UCSD-AML1 (cell line): ENCODE measurements around the gene TAS2R41.
"Not testable (repeated sequence)": the region's sequence is repeated elsewhere in the genome, so short reads cannot be mapped to it uniquely, and the experiment has no call there.

Experiments
- DNase-seq: peaks from one replicate; lab custom pipeline; 2025; ENCODE audit not compliant: unreplicated experiment; lab: John Stamatoyannopoulos, UW

TAS2R41 gene

DNA sequence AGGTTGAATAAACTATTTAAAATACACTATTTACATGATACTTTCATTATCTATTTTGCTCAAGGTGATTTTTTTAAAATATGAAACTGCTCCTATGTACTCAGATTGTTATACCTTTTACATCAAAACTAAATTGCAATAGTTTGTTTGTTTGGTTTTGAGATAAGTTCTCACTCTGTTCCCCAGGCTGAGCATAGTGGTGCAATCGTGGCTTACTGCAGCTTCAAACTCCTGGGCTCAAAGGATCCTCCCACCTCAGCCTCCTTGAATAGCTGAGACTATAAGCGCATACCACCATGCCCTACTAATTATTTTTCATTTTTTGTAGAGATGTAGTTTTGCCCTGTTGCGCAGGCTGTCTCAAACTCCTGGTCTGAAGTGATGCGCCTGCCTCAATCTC, 21.7 kb upstream of the TAS2R41 start:
- no peak for DNase-seq

DNA sequence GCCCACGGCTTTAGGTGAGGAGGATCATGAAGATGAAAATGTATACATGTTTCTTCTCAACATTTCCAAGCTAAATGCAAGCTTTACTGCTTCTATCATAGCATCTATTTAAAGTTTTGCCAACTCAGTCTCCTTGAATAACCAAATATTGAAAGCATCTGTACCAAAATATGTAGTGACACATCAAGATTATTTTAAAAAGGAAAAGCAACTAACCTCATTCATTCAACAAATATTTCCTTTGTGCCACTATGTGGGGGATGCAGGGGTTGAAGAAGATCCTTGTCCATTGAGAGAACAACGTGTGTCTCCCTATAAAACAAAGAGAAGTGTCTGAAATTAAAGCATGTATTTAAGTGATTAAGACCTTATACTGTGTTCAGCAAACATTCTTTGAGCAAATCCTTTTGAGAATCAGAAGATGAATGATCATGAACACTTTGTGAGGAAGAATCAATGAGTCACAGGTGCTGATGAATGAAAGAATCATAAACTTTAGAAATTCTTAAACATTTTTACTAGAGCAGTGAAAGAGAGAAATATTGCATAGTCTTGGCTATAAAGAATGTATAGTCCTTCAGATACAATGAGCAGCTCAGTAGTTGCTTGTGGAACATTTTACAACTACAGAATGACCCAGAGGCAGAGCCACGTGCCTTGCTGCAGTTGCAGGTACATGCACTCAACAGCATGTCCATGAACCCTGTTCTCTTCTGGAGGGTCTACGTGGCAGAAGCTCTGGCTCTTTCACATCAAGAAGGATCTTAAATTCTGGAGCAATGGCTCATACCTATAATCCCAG, 20.5 kb upstream of the TAS2R41 start:
- DNase-seq: no peak

DNA sequence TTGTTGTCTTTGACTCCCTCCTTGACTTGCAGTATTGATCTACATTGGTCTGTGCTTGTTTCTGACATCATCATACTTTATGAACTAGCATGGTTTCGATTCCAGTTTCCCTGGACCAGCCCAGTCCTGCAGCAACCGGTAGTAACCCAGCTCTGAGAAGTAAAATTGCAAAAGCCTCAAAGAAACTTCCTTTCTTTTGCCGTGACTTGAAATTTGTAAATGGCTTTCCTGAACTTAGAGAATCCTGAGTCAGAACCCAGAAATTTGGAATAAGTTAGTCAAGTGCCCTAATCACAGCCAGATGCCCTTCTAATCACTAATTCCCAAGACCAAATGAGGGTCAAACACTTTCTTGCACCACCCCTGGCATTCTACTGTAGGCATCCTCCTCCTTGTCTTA, 19.4 kb upstream of the TAS2R41 start:
- DNase-seq: no peak

DNA sequence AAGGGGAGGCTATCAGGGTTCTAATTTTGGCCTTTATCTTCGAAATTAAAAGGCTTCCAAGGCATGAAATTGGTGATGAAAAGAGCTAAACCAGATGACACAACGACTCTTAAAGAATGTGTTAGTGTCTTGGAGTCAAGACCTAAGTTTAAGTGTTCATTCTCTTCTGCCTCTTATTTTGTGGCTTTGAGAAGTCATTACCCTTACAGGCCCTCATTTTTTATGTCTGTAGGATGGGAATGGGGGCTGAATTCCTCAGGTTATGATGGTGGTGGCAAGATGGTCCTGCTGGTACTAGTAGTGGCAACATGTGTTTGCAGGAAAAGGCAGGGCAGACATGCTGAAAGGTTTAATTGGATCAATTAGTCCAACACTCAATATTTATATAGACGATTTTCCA, 19.0 kb upstream of the TAS2R41 start:
- no peak for DNase-seq

DNA sequence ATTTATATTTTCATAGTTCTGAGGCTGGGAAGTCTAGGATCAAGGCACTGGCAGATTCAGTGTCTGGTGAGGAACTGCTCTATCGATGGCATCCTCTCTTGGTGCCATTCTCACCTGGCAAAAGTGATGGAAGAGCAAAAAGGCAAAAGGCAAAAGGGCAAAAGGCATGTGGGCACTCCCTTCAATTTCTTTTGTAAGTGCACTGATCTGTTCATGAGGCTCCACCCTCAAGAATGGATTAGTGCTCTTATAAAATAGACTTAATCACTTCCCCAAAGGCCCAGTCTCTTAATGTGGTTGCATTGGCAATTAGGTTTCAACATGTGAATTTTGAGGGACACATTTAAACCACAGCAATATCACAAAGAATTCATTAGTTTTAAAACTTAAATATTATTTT, 18.3 kb upstream of the TAS2R41 start:
- DNase-seq: no peak

DNA sequence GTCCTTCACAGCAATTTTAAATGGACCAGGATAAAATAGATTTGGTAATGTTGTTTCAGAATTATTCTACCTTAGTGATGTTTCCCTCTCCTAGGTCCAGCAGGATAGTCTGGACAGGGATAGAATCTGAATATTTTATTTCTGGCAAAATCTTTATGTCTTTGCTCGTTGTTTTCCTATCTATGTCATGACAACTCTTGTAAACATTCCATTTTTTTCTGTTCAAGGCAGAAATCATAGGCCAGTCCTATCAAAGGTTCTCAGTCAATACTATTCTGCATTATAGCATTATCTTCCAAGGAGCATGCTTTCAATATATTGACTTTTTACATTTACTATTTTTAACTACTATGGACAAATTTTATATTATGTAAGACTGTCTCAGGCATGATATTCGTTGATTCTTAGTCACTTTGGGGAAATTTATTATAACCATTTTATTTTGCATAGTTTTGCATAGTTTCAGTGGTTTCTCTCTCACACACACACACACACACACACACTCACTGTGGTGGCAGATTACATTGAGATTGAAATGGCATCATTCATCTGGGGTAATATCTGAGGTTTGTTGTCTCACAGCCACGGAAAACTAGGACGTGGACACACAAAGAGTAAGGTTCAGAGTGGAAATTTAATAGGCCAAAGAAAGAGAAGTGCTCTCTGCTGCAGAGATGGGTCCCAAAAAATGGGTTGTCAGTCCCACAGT, 17.2 kb upstream of the TAS2R41 start:
- DNase-seq: no peak

DNA sequence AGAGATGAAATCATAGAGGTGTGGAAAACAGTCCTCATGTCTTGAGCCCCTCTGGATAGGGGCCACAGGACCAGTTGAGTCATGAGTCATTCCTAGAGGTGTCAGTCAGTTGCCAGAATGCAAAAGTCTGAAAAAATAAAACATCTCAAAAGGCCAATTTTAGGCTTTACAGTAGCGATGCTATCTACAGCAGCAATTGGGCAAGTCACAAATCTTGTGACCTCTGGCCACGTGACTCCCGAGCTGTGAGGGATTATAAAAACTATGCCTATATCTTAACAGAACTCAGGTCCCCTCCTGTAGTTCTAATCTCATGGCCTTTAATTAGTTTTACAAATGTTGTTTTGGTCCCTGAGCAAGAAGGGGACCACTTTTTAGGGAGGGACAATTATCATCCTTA, 15.6 kb upstream of the TAS2R41 start:
- no peak for DNase-seq

DNA sequence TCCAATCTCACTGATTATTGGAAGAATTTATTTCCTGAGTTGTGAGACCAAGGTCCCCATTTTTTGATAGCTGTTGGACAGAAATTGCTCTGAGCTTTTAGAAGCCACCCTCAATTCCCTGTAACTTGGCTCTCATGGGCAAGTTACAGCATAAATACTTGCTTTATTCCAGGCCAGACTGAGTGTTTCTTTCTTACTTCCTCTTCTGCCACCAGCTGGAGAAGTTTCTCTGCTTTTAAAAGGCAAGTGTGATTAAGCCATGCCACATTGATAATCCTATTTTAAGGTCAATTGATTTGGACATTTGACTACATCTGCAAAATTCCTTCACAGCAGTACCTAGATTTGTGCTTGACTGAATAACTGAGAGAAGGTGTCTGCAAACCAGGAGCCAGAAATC, 14.1 kb upstream of the TAS2R41 start:
- DNase-seq: no peak

DNA sequence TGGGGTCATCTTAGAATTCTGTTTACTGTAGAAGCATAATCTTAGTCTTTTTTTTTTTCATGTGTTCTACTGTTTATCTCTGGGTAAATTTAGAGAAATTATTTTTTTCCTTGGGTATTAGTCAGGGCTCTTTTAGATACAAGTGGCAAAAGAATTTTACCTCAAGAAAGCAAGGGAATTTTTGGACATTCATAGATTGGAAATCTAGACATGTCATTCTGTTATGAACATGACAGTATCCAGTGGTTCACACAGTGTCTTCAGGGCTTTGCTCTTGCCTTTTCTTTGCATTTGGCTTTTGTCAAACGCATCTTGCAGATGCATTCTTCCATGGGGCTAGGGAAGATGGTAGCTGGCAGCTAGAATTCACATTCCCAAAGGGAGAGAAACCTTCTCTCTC, 13.7 kb upstream of the TAS2R41 start:
- DNase-seq: no peak

DNA sequence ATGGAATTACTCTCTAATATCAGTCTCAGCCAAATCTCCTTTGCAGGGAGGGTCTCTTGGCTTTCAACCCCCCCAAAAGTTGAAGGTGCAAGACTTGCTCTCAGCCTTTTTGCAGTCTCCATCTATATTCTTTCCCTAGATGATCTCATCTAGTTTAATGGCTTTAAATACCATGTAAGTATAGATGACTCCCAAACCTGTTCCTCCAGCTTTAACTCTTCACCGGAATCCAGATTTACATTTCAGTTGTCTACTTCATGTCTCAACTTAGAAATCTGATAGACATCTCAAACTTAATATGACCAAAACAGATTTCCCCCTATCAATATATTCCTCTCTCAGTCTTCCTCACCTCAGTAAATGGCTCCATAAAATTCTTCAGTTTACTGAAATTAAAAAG, 9.9 kb upstream of the TAS2R41 start:
- no peak for DNase-seq

DNA sequence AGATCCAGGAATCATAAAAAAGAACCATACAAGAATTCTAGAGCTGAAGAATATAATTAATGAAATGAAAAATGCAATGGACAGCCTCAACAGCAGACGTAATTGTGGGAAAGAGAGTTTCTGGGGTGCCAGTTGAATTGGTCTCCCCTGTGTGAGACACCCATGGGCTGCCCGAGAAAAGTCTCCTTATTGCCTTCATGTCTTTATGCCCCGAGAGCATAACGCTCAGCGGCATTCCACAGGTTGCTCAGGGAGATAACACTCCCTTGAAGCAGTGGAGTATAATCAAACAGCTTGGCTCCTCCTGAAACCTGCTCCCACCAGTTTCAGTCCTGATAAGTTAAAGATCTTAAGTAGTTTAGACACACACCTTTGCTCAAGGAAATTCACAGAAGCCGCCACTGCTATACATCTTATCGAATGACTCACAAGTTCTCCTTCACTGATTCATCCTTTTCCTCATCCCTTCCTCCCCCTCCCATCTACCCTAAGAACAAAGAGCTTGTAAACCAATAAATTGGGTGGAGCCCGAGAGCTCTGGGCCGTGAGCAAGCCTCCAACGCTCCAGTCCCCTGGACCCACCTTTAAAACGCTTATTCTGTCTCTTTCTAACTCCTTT, 5.5 kb upstream of the TAS2R41 start:
- not testable (repeated sequence) for DNase-seq

DNA sequence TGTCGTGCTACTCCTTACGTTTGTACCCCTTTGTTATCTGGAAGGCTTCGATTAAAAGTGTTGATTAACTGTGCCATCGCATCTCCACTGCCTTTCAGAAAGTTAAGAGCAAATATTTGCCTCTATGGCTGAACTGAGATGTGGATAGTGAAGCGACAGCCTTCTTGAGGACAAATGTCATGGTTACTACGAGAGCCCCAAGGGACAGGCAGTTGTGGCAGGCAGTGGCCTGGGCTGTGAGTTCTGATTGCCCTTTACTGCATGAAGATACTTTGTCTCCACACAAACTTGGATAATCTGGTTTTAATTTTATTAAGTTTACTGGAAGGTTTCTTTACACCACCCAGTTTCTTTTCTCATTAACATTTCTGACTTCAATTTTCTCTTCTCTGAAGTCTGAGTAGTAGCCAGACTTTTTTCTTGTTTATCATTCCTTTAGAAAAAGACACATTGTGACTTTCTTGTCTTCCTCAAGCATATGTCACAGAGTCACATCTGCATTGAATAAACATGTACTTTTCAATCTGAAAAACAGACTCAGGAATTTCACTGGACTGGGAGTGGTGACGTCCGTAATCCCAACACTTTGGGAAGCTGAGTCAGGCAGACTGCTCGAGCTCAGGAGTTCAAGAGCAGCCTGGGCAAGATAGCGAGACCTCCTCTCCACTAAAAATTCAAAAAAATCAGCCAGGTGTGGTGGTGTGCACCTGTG, 1.5 kb downstream of the TAS2R41 start:
- no peak for DNase-seq

DNA sequence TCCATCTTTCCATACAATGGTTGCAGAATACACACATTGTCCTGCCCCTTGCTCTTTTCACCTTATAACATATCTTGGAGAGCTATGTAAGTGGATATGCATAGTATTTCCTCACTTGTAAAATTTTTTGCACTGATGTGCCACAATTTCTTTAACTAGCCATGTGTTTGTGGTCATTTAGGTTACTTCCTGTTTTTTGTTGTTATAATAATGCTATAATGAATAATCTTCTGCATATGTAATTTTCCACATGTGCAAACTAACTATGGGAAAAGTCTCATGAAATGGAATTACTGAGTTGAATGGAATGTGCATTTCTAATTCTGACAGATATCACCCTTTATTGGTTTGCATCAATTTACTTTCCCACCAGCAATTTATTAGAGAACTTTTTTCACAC, 2.8 kb downstream of the TAS2R41 start:
- no peak for DNase-seq

DNA sequence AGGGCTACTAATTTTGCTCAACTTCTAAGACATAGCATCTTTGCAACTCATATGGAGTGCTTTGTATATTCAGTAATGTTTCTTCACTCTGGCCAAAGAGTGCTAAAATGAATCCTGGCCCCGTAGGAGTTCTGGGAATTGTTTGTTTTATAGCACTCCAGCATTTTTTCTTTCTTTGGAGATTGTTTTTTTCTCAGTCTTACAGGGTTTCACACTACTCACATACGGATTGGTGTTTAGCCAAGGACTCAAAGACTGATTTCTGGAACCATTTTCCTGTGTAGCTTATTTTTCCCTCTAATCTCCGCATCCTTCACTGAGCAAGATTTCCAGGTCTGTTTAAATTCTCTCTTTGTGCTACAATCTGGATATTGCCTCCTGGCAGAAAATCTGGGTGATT, 6.4 kb downstream of the TAS2R41 start:
- DNase-seq: no peak

DNA sequence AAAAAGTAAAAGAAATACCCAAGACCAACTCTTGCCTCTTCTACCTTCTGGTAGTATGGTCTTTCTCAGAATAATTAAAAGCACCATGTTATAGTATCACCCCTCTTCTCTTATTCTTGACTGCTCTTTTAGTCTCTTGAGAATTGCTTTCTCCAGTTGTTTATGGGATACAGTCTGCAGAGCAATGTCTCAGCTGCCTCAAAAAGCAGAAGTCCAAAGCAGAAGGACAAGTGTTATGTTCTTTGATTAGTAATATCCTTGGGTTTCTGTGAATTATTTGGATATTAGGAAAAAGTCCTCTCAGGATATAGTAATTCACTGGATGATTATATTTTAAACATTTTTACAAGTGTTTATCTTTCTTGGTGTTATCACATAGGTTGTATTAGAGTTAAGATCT, 7.4 kb downstream of the TAS2R41 start:
- no peak for DNase-seq

DNA sequence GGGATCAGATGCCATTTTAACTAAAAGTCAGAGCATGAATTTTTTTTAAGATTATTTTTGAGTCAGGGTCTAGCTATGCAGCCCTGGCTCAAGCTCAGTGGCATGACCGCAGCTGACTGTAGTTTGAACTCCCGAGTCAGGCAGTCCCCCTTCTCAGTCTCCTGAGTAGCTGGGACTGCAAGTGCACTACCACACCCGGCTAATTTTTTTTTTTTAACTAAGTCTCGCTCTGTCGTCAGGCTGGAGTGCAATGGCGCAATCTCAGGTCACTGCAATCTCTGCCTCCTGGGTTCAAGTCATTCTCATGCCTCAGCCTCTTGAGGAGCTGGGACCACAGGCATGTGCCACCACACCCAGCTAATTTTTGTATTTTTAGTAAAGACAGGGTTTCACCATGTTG, 7.8 kb downstream of the TAS2R41 start:
- no peak for DNase-seq

DNA sequence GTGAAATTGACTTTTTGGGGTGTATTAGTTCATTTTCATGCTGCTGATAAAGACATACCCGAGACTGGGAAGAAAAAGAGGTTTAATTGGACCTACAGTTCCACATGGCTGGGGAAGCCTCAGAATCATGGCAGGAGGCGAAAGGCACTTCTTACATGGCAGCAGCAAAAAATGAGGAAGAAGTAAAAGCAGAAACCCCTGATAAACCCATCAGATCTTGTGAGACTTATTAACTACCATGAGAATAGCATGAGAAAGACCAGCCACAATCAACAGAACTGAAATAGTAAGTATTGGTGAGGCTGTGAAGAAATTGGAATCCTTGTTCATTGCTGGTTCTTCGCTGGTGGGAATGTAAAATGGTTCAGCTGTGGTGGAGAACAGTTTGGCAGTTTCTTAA, 8.6 kb downstream of the TAS2R41 start:
- DNase-seq: not testable (repeated sequence)

DNA sequence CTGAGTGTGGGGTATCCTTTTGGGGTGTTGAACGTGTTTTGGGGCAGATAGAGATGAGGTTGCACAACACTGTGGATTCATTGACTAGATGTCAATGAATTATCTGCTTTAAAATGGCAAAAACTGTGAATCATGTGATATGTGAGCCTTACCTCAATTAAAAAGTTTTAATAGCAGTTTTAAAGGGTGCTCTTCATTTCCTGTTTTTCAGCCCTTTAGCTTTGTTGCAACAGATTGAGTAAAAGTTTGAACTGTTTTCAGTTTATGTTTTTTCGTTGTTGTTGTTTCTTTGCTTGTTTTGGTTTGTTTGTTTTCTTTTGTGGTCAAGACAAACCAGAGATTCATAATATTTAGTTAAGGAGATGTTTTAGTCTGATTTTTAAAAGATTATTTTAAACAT, 9.4 kb downstream of the TAS2R41 start:
- no peak for DNase-seq

DNA sequence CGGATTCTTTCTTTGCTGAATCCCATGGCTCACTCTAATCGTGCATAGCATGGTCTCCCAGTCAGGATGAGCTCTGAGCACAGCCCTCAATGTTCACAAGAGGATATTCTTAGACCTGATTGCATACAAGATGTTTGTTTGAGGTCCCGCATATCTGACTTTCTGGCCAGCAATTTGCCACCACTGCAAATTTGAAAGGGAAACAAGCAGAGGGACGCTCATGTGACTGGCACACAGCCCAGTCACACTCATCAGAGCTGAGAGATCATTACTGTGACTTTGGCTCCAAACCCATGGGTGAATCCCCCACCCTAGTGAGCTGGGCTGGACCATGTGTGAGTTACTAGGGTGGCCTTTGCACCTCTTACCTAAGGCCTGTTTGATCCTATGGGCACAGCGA, 9.9 kb downstream of the TAS2R41 start:
- DNase-seq: no peak

DNA sequence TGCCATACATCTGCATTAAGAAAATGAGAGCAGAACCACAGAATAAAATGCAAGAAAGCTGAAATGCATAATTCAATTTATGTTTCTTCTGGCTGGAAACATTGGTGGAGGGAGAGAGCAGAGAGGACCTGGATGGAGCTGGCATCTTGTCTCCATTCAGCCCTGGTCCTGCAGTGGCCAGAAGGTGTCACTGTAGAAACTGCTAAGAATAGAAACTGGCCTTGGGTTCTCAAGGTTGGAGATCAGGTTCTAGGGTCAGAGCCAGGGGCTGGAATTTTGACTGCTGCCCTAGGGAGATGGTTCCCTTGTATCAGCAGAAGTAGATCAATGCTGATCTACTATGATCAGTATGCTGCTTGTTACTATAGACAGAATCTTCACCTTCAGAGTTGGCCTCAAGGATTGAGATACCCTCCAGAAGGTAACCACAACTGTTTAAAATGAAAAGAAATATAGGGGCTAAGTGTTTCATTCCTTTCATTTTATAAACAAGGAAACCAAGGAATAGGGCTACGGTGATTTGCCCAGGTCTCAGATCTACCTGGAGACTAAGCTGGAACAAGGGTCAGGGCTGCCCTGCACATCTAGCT, 13.1 kb downstream of the TAS2R41 start:
- peak; percentile 19 for DNase-seq

DNA sequence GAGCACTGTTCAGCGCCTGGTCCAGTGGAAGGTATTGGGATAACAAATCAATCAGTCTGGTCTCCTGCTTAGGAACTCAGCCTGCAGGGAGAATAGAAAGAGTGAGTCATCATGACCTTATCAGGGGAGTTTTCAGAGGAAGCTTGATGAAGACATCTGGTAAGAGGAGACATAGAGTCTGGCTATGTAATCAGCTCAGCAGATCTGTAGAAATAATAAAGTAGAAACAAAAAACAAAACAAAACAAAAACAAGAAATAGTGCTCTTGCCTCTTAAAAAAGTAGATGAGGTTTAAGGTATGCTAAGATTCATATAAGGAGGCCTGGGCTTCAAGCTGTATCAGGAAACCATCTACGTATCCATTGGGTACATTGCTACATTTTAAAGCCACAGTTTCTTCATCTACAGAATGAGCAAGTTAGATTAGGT, 14.4 kb downstream of the TAS2R41 start:
- no peak for DNase-seq
